HG03565 (cell line): ENCODE results near the gene TMEM229B.
A peak's percentile ranks its signal among the peaks of the same experiment; 100 is the strongest.

Experiments used
- ATAC-seq: cut with Tn5 transposase; IDR thresholded peaks from one replicate; pipeline ENCODE4 v1.9.1; 2021; ENCODE audit warnings: mild to moderate bottlenecking, moderate library complexity; ENCODE audit not compliant: unreplicated experiment

Gene TMEM229B

DNA sequence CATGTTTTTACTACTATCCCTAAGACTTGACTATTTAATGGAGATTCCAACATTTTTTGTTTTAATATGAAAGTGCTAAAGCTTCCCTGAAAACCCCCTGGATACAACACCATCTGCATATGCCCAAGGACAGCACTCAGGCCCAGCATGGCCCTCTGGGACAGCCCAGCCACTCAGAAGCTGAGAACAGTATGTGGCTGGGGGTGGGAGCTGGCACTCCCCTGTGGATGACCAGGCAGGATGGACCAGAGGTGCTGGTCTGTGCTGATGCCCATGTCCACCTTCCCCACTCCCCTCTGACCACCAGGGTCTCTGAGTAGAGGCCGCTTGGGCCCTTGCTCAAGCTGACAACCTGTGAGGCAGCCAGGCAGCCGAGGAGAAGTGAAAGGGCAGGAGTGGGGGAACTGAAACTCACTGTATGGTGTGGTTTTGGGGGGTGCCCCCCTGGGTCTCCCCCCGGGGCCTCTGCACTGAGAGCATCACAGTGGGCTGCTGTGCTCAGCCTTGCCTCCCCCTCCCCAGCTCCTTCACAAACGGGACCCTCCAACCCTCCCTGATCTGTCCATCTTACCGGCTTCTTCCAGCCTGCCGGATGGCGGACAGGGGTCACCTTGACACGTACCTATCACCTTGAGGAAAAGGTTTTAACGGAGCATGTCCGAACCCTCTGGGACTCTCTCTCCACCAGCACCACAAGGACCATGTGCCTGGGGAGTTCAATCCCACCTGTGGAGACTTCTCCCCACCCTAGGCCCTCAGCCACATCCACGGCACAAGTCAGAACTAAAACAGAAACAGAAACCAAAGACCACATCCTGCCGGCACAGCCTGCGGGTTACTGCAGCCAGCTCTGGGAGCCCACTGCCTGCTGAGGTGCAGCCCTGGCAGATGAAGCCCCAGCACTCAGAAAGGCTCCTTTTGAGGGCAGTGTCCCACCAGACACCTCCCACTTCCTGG lies at the start of gene TMEM229B:
Gene TMEM229B, minus strand, starts transcription at position 785 of the 957 bp plus-strand sequence. CDS start 14,798 bp downstream, outside the sequence.
- peak; percentile 77 for ATAC-seq

DNA sequence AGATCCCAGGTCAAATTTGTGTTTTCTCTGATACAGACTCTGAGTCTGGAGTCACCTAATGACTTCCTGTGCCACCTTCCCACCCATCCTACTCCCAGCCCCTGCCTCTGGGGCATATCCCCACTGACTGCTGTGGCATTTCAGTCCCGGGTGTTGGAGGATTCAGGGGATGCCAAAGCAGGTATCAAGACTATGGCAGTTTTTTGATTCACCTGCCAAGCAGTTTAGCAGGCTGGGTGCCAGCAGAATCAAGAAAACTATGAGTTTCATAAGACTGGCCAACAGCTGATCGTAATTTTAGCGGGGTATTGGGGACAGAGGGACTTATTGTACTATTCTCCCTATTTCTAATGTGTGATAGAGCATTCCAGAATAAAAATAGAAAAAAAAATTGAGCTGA lies 49.2 kb upstream of the TMEM229B start:
- ATAC-seq, result no peak

DNA sequence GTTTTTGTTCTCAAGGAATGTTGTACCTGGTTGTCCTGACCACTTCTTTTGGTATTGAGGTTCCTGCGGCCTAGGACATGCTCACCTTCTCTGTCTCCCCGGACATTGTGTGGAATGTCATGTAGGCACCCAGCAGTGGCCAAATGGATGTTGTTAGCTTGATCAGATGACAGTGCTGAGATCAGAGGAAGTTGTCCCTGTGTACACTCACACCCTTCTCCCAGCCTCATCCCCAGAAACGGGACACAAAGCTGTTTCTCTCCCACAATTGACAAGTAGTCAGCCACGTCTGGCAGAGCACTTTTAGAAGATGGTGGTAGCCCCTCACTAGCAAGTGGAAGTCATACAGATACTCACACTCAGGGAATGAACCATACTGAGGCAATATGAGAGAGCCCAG lies 47.6 kb upstream of the TMEM229B start:
- no peak for ATAC-seq

DNA sequence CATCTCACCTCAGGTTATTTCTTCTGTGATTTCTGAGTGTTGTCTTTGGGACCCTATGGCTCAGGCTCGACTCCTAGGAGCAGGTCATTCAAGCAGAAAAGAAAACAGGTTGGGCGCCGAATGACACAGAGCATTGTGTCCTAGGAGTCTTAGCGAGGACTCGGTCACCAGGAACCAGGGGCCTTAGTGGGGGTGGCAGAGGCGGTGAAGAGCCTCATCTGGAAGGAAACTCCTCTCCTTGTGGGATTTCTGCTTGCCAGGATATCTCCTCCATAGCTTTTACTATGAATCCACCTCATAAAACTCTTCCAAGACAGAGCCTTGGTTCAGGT lies 45.2 kb upstream of the TMEM229B start:
- ATAC-seq, result no peak

DNA sequence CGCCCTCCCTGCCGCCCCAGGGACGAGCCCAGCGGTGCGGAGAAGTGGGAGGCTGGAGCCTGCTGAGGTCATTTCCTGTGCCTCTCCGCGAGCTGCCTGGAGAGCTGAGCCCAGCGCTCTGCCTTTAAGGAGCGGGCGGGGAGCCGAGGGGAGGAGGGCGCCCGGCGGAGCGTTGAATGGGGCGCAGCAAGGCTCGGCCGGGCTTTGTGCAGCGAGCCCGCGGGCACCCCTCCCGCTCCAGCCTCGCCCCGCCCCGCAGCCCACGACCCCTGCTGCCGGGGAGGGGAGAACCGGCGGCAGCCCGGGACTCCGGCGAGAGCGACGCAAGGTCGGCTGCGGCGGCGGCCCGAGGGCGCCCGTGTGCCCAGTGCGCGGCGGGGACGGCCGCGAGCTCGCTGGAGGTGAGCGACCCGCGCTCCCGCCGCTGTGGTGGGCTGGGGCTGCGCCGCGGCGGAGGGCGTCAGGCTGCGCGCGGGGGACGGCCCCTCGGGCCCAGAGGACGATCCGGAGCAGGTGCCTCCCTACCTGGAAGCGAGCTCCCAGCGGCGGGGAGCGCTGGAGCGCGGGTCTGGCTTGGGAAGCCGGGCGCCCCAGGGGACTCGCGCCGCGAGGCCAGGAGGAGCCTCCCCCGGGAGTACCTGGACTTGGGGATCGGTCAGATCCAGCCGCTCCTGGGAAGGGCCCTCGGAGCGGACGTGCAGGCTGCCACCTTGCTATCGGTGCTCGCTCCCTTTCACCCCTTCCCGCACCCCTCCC lies 44.7 kb upstream of the TMEM229B start, which contains the start of gene PLEKHH1:
Gene PLEKHH1, plus strand, starts transcription at position 293 of the 756 bp plus-strand sequence. CDS start 8,578 bp downstream, outside the sequence.
- no peak for ATAC-seq

DNA sequence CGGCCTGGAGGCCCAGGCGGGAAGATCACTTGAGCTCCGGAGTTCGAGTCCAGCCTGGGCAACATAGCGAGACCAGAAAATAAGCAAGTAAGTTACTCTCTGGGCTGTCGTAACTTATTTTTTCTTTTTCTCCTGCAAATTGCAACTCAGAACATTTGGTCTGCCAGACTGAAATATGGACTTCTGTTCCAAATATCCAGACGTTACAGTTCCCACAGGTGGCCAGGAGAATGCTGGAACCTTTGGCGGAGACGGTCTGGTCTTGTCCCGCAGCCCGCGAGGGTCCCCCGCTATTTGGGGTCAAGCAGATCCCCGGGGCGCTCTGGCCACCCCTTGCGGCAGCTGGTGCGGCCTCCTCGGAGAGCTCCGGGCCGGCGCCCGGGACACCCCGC lies 44.1 kb upstream of the TMEM229B start:
- ATAC-seq, result no peak

DNA sequence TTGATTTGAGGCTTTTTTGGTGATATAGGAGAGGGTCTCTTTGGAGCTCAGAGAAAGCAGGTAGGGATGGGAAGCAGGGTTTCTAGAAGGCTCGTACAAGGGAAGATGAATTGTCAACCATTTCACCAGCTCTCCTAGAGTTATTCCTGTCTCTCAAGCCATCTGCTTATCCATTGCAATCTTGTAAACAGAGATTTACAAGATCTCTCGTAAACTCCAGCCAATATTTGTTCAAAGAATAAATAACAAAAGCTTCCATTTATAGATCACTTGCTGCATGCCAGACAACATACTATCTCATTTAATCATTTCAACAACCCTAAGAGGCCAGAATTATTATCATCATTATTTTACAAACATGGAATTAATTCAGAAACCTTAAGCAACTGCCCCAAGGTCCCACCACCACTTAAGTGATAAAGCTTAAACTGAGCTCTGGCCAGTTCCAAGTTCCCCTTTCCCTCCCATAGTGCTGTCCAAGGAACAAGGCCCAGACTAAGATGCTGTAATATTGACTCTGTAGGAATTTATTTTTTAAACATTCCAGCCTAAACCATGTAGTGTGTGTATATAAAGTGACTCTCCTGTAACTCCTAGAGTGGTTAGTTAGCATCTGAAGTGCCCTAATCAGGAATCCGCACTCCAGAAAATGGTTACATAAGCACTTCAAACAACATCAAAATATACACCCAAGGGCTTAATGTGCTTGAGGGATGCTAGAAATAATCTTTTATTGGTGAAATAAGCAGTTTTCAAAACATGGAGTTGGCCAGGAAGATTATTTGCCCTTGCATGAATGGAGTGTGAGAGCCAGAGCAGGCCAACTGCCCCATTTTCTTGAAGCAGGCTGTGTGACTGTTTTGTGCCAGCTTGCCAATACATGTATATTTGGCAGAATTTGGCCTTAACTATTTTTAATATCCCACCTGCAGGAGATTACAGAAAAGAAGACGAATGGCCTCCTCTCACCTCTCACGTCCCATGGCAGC lies 41.7 kb upstream of the TMEM229B start:
- no peak for ATAC-seq

DNA sequence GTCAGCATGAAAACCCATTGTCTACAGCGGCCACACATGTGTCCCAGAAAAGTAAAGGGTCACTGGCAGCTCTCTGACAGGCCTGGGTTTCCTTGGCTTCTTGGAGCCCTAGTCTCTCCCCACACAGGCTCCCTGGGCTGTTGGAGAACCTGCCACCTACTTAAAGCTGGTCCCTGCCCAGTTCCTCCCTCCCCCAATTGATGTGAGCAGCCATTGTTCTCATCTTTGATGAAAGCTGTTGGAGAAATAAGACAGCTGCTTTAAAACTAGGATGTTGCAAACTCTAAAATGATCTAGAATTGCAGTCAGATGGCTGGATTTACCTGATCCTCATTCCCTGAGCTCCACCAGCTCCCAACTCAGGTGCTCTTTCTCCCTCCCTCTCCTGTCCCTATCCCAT lies 39.8 kb upstream of the TMEM229B start:
- no peak for ATAC-seq

DNA sequence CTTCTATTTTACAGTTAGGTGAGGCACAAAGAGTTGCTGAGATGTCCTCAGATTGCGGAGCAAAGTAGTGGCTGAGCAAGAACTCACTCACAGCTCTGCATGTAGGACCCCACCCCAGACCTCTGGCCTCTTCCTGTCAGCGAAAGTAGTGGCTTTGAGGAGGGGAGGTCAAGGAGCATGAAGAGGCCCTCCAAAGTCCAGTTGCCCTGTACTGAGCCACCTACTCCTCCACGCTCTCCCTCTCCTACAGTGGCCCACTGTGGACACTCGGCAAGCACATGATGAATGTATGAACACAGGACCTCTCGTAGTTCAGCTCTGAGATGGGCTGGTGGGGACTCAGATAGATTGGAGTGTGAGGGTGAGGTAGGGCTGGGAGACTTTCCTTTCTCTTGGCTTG lies 39.2 kb upstream of the TMEM229B start:
- ATAC-seq, result no peak

DNA sequence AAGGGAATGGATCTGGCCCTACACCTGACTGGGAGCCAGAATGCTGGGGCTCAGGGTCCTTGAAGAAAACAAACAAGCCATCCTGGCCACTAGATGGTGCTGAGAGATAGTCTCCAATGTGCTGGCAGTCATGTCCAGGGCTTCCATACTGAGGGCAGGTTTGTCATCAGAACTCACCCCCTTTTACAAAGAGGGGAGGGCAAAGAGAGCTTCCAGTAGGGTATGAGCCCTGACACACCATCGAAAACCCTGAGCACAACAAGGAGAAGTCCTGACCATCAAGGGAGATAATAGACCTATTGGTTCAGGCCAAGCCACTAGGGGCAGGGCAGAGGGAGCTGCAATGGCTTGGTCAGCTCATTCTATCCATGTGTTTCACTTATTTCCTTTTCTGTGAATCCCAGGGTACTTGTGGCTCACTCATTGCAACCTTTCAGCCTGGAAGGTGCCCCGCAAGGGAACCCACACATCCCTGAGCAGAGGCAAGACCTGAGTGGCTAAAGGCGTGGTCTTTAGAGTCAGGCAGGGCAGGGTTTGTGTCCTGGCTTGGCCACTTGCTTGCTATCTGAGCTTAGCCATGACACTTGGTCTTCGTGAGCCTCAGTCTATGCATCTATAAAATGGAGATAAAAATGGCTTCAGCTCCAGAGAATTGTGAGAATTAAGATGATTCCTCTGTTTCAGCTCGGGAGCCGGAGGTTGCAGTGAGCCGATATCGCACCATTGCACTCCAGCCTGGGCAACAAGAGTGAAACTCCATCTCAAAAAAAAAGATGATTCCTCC lies 38.3 kb upstream of the TMEM229B start:
- ATAC-seq, result no peak

DNA sequence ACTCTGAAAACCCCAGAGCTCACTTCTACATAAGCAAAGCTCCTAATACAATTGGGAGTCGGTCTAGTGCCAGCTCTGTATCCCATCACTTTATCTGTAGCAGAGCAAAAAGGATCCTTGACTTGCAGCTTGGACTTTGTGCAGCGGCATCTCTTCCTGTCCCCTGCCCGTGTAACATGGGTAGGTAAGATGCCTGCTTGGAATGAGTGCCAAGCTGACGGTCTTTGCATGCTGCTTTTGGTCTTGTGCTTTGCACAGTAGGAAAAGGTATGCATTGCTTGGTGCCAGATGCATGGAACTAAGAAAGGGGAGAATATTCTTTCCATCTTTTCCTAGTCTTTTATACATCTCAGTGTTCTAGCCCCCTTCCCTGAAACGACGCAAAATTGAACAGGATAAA lies 37.7 kb upstream of the TMEM229B start:
- ATAC-seq, result no peak

DNA sequence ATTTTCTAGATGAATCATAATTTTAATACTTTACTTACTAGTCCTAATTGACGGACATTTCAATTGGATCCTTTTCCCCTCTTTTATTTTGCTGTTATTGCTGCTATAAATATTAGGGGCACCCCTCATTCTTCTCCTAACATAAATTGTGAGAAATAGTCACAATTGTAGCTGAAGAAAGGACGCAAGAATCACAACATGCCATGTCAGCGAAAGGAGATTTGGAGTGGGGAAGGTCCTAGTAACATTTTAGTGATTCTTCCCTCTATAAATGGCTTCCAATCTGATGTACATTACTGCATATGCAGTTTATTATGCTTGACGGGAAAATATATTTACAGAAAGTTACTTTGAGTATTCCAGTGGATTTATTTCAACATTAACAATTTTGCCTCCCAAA lies 36.9 kb upstream of the TMEM229B start:
- ATAC-seq, result no peak

DNA sequence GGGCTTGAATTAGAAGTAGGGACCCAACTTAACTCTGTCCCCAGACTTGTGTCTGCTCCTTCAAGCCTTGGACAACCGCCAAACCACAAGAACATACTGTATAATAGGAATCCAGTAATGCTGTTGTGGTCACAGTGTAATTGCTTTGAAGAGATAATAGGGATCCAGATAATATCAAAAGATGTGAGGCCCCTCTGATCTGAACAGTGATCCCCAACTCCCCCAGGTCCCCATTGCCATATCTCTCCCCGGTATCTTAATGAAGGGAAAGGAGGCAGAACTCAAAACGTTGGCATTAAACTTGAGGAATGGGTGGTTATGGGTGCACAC lies 36.1 kb upstream of the TMEM229B start:
- ATAC-seq, result no peak

DNA sequence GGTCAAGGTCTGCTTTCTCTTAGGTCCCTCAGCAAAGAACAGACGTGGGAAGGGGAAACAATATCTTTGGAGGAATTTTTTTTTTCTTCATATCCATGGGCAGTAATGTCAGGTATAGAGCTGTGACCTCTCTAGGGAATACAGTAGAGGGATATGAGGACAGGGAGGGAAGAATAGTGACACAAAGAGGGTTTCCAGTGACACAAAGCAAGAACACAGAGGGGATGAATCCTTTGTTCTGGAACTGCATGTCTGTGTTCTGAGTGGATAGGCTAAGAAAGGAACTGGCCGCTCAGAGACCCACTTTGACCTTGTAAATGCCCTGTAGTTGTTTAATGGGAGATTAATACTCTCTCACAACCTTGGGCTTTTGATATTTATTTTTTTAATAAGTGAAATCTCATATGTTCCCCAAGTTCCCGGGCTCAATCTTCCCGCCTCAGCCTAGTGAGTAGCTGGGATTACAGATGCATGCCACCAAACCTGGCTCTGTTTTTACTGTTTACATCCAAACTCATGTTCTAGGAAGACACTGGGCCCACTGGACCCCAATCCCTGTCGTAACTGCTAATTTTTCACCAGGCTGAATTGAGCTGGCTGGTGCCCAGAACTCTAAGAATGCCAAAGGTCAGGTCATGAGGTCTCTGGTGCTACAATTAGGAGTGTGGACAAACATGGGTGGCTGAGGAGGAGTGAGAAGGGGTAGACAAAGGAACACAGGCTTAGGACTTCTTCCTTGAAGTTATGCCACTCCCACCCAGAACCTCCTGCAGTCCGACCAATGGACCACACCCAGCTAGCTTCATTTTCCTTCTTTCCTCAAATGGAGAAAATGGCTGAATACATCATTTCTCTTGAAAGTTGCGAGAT lies 35.5 kb upstream of the TMEM229B start:
- no peak for ATAC-seq

DNA sequence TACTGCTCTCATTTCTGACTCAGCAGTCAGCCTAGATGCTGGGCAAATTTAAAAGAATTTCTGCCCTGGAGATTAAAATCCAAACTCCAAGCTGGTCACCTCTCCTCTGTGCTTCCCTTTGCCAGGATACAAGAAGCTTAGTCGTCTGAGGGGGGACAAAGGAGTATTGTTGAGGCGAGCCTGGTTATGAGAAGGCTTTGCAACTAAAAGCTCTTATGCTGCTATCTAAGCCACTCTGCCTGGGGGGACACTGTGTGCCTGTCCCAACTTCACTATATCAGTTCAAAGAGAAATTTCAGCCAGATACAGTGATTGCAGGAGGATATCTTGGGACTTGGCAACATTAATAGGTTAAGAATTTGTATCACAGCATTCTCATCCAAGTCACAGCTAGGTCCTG lies 33.7 kb upstream of the TMEM229B start:
- ATAC-seq, result no peak

DNA sequence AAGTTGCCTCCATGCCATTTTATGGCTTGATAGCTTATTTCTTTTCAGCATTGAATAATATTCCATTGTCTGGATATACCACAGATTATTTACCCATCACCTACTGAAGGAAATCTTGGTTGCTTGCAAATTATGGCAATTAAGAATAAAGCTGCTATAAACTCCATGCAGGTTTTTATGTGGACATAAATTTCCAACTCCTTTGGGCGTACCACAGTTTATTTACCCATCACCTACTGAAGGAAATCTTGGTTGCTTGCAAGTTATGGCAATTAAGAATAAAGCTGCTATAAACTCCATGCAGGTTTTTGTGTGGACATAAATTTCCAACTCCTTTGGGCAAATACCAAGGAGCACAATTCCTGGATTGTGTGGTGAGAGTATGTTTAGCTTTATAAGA lies 32.0 kb upstream of the TMEM229B start:
- ATAC-seq, result no peak

DNA sequence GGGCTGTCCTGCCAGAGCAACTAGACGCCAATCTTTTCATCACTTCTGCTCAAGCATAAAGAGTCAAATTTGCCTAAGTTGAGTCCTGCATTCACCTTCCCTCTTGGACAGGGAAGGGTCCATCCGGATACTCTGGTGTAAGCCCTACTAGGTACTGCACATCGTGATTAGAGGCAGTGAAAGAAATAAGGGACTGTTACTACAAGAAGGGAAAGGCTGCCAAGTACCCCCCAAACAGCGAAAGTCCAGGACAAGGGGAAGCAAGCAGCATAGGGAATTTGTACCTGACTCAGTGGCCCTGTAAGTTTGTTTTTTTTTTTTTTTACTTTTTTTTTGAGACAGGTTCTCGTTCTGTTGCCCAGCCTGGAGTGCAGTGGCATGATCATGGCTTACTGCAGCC lies 30.9 kb upstream of the TMEM229B start:
- no peak for ATAC-seq

DNA sequence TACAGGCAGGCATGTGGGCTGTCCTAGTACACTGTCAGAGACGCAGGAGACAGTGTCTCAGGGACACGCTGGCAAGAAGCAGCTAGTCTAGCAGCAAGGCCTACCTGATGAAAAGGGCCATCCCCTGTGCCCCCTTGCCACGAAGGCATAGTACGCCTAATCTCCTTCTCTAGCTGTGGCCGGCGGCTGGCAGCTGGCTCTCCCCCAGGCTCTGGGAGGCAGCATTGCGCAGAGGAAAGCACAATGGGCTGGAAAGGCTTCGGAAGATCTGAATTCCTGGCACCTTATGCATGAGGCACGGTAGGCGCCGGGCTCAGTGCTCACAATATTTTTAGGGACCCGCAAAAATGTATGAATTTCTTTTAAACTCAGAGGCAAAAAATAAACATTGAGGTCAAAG lies 28.6 kb upstream of the TMEM229B start:
- no peak for ATAC-seq

DNA sequence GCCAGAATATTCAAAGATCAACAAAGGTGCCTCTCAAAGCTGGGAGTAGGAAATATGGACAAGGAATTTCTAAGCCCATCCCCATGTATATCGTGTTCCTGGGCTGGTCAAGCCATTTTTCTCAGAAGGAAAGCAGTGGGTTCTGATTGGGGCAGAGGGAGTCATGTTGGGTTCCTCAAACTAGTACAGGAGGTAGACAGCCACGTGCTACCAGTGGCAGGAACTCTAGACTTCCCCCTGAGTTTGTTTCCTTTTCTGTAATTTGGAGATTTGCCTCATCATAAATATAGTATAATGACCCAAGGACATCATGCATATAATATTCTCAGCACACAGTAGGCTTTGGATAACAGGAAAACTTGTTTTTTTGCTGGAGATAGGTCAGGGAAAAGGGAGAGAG lies 28.2 kb upstream of the TMEM229B start:
- no peak for ATAC-seq
